ENCODE results near the gene CNTNAP2. TPM values are rescaled to one million over a fixed set of nuclear protein-coding genes. Genes with fewer than 3 reads are reported as not detected.

The CNTNAP2 gene
- total RNA-seq, 1 experiment from 2014 or later = 60.0 TPM

GRCh38 chr7:148232784-148233183 lies 2116.2 kb downstream of the CNTNAP2 start:
- intact Hi-C loops (cut with micrococcal nuclease; ENCODE audit: unreplicated experiment) = no loop called here
- DNase-seq (ENCODE audit: low spot score) = no peak
- ChIA-PET CTCF (no interaction called here), POLR2A (ENCODE audit: low non-redundant PET) (no interaction called here)
- H3K9me3 ChIP-seq (ENCODE audit: low read depth, low read length, poor library complexity, severe bottlenecking) = no peaks in the 10 kb centered on the region
- no peak for TF ChIP-seq EZH2 (IDR thresholded peaks at IDR 0.05; ENCODE audit: borderline replicate concordance, low read depth, low read length, poor library complexity, severe bottlenecking)
- no peak for TF ChIP-seq CTCF (conservative IDR thresholded peaks at IDR 0.05; ENCODE audit: low read depth, low read length)
- H3K27me3 ChIP-seq (replicated peaks; ENCODE audit: insufficient read depth, low read depth, low read length, poor library complexity) = no peaks in the 10 kb centered on the region
- H3K4me3 ChIP-seq (ENCODE audit: low read depth, low read length, poor library complexity, severe bottlenecking) = no peak overlapping the region
- no peaks in the 10 kb centered on the region for H3K4me1 ChIP-seq (ENCODE audit: insufficient read depth, low read length, poor library complexity, severe bottlenecking)
- BruUV-seq (replicated peaks) = no TSS peak
- H3K27ac ChIP-seq (ENCODE audit: low read depth, low read length, poor library complexity, severe bottlenecking) = no peak overlapping the region
- no peaks in the 10 kb centered on the region for H3K36me3 ChIP-seq (ENCODE audit: insufficient read depth, low read length, poor library complexity, severe bottlenecking)

- ChIA-PET CTCF (no interaction called here), POLR2A (ENCODE audit: low non-redundant PET) (no interaction called here)
- Histone ChIP-seq H3K36me3 (ENCODE audit: insufficient read depth, low read length, poor library complexity, severe bottlenecking) (no peaks in the 10 kb centered on the region), H3K4me1 (ENCODE audit: insufficient read depth, low read length, poor library complexity, severe bottlenecking) (no peaks in the 10 kb centered on the region), H3K27ac (ENCODE audit: low read depth, low read length, poor library complexity, severe bottlenecking) (no peak overlapping the region), H3K9me3 (ENCODE audit: low read depth, low read length, poor library complexity, severe bottlenecking) (no peaks in the 10 kb centered on the region), H3K27me3 (replicated peaks; ENCODE audit: insufficient read depth, low read depth, low read length, poor library complexity) (no peaks in the 10 kb centered on the region), H3K4me3 (ENCODE audit: low read depth, low read length, poor library complexity, severe bottlenecking) (no peak overlapping the region)
- DNase-seq (ENCODE audit: low spot score) = no peak
- intact Hi-C loops (cut with micrococcal nuclease; ENCODE audit: unreplicated experiment) = no loop called here
- TF ChIP-seq EZH2 (IDR thresholded peaks at IDR 0.05; ENCODE audit: borderline replicate concordance, low read depth, low read length, poor library complexity, severe bottlenecking) (no peak), CTCF (conservative IDR thresholded peaks at IDR 0.05; ENCODE audit: low read depth, low read length) (no peak)
- BruUV-seq (replicated peaks) = no TSS peak
These were observed 2118.1 kb downstream of the CNTNAP2 start for GRCh38 chr7:148234715-148235114.

GRCh38 chr7:148238761-148239325 lies 2122.2 kb downstream of the CNTNAP2 start:
- Histone ChIP-seq H3K36me3 (ENCODE audit: insufficient read depth, low read length, poor library complexity, severe bottlenecking) (no peaks in the 10 kb centered on the region), H3K4me3 (ENCODE audit: low read depth, low read length, poor library complexity, severe bottlenecking) (no peak overlapping the region), H3K4me1 (ENCODE audit: insufficient read depth, low read length, poor library complexity, severe bottlenecking) (no peaks in the 10 kb centered on the region), H3K9me3 (ENCODE audit: low read depth, low read length, poor library complexity, severe bottlenecking) (no peaks in the 10 kb centered on the region), H3K27me3 (replicated peaks; ENCODE audit: insufficient read depth, low read depth, low read length, poor library complexity) (no peaks in the 10 kb centered on the region), H3K27ac (ENCODE audit: low read depth, low read length, poor library complexity, severe bottlenecking) (no peak overlapping the region)
- POLR2A ChIA-PET (ENCODE audit: low non-redundant PET) = no interaction called here
- no peak for DNase-seq (ENCODE audit: low spot score)
- intact Hi-C loops (cut with micrococcal nuclease; ENCODE audit: unreplicated experiment) = no loop called here
- CTCF ChIA-PET = no interaction called here
- BruUV-seq (replicated peaks) = no TSS peak
- no peak for TF ChIP-seq EZH2 (IDR thresholded peaks at IDR 0.05; ENCODE audit: borderline replicate concordance, low read depth, low read length, poor library complexity, severe bottlenecking)
- TF ChIP-seq CTCF (conservative IDR thresholded peaks at IDR 0.05; ENCODE audit: low read depth, low read length) = no peak
